HCT116 (cell line): ENCODE measurements around the gene KCTD17. TPM values are rescaled to one million over a fixed set of nuclear protein-coding genes. Genes with fewer than 3 reads are reported as not detected.

Source experiments
- ATAC-seq: fragments of 200-7000 bp; cut with Tn5 transposase; 2 replicates; pipeline ENCODE4 v1.9.1; 2020; ENCODE audit warnings: mild to moderate bottlenecking, moderate library complexity
- BruUV-seq: library from RNA; stranded (reverse); fragments of 400-500 nt; replicated peaks from 2 replicates; lab custom pipeline; 2021; lab: Mats Ljungman, UMichigan
- CTCF ChIA-PET: fragments of 300-600 bp; sonication (Branson Sonifier 250); formaldehyde crosslinking; loops from one replicate; lab custom pipeline; 2021; ENCODE audit warnings: antibody characterized with exemption; lab: Charles Lee
- POLR2A ChIA-PET: fragments of 300-600, 350-600 bp; sonication (Branson Sonifier 250); formaldehyde crosslinking; loops from one replicate; lab custom pipeline; 2021; ENCODE audit warnings: antibody characterized with exemption; lab: Charles Lee
- RAD21 ChIA-PET, 2 experiments: fragments of 300-600 bp; sonication (Branson Sonifier 250); formaldehyde crosslinking; loops; one replicate each; lab custom pipeline; 2023; ENCODE audit warnings: low total read pairs in 2 of 2; ENCODE audit not compliant: uncharacterized antibody in 2 of 2, unreplicated experiment in 2 of 2, low non-redundant PET in 1 of 2; lab: Charles Lee
- DNase-seq: peaks from one replicate; pipeline ENCODE4 v3.0.0-alpha.2; 2010; ENCODE audit warnings: low read depth, low spot score
- H2AFZ ChIP-seq: fragments of 200-600 bp; shearing (Covaris generic), sonication (generic); 2 replicates; pipeline ENCODE4 v1.6.1; 2017; ENCODE audit warnings: low read depth, mixed run types, mixed read lengths, antibody characterized with exemption, low read length; ENCODE audit not compliant: poor library complexity, severe bottlenecking
- H3K27ac ChIP-seq: 2 replicates; pipeline ENCODE4 v1.5.1; 2012; ENCODE audit warnings: low read depth, low read length
- H3K27me3 ChIP-seq: fragments of 200-600 bp; sonication (generic); 2 replicates; pipeline ENCODE4 v1.6.1; 2016; ENCODE audit warnings: mixed run types, low read length, mixed read lengths; ENCODE audit not compliant: insufficient read depth
- H3K36me3 ChIP-seq, 2 experiments: fragments of 200-500 bp in 1 of 2; fragments of 200-600 bp in 1 of 2; sonication (Bioruptor generic) in 1 of 2; sonication (generic) in 1 of 2; 2 replicates each; pipeline versions ENCODE4 v1.5.1 to v1.6.1; 2014 to 2016; ENCODE audit warnings: low read length in 2 of 2, inconsistent platforms in 1 of 2, mixed read lengths in 1 of 2, mixed run types in 1 of 2; ENCODE audit not compliant: insufficient read depth in 2 of 2, control insufficient read depth in 1 of 2
- H3K4me1 ChIP-seq, 2 experiments: fragments of 200-600 bp in 1 of 2; sonication (generic) in 1 of 2; 2 replicates each; pipeline versions ENCODE4 v1.5.1 to v1.6.1; 2012 to 2017; ENCODE audit warnings: low read length in 2 of 2, inconsistent platforms in 1 of 2, mild to moderate bottlenecking in 1 of 2, mixed read lengths in 1 of 2, mixed run types in 1 of 2, moderate library complexity in 1 of 2; ENCODE audit not compliant: insufficient read depth in 2 of 2, control insufficient read depth in 1 of 2
- H3K4me2 ChIP-seq: fragments of 200-600 bp; sonication (generic); 2 replicates; pipeline ENCODE4 v1.6.1; 2017; ENCODE audit warnings: mixed run types, low read length, mixed read lengths
- H3K4me3 ChIP-seq, 2 experiments: fragments of 200-600 bp in 1 of 2; sonication (generic) in 1 of 2; replicated peaks in 1 of 2; 2 replicates each; pipeline ENCODE4 v1.5.1; 2011 to 2016; ENCODE audit warnings: low read length in 2 of 2, control low read depth in 1 of 2, low read depth in 1 of 2, mild to moderate bottlenecking in 1 of 2, mixed read lengths in 1 of 2, mixed run types in 1 of 2
- H3K79me2 ChIP-seq: fragments of 200-600 bp; sonication (generic); 2 replicates; pipeline ENCODE4 v1.6.1; 2017; ENCODE audit warnings: mild to moderate bottlenecking, mixed run types, low read length, moderate library complexity, mixed read lengths; ENCODE audit not compliant: insufficient read depth
- H3K9ac ChIP-seq: fragments of 200-600 bp; sonication (generic); 2 replicates; pipeline ENCODE4 v1.6.1; 2016; ENCODE audit warnings: low read length, mixed read lengths
- H3K9me2 ChIP-seq: fragments of 200-600 bp; sonication (generic), shearing (Covaris generic); 2 replicates; pipeline ENCODE4 v1.6.1; 2017; ENCODE audit warnings: mixed run types, mild to moderate bottlenecking, moderate library complexity; ENCODE audit not compliant: insufficient read depth
- H3K9me3 ChIP-seq, 2 experiments: fragments of 200-500 bp in 1 of 2; fragments of 200-600 bp in 1 of 2; sonication (Bioruptor generic) in 1 of 2; sonication (generic) in 1 of 2; 2 replicates each; pipeline ENCODE4 v1.6.1; 2014 to 2017; ENCODE audit warnings: low read length in 2 of 2, mixed read lengths in 2 of 2, inconsistent platforms in 1 of 2, low read depth in 1 of 2, mild to moderate bottlenecking in 1 of 2, mixed run types in 1 of 2, moderate library complexity in 1 of 2; ENCODE audit not compliant: control insufficient read depth in 1 of 2, insufficient read depth in 1 of 2
- H4K20me1 ChIP-seq: fragments of 200-600 bp; sonication (generic), shearing (Covaris generic); 2 replicates; pipeline ENCODE4 v1.6.1; 2017; ENCODE audit warnings: mixed run types, mild to moderate bottlenecking, moderate library complexity; ENCODE audit not compliant: insufficient read depth
- CEBPB ChIP-seq: IDR thresholded peaks from 2 replicates; pipeline ENCODE4 v1.6.1; 2012; ENCODE audit warnings: low read depth
- ELF1 ChIP-seq: IDR thresholded peaks from 2 replicates; pipeline ENCODE4 v1.6.1; 2012; ENCODE audit warnings: low read depth, borderline replicate concordance
- EZH2 ChIP-seq: fragments of 200-600 bp; sonication (generic); IDR thresholded peaks from 2 replicates; pipeline ENCODE4 v1.6.1; 2017; ENCODE audit warnings: antibody characterized with exemption, mixed run types
- EZH2phosphoT487 ChIP-seq: fragments of 200-600 bp; IDR thresholded peaks from 2 replicates; pipeline ENCODE4 v1.6.1; 2018; ENCODE audit warnings: antibody characterized with exemption, borderline replicate concordance
- FOSL1 ChIP-seq: IDR thresholded peaks from 2 replicates; pipeline ENCODE4 v1.6.1; 2012; ENCODE audit warnings: low read depth
- JUND ChIP-seq: IDR thresholded peaks from 2 replicates; pipeline ENCODE4 v1.6.1; 2012
- POLR2A ChIP-seq: IDR thresholded peaks from 2 replicates; pipeline ENCODE4 v1.7.0; 2011; ENCODE audit warnings: borderline replicate concordance; ENCODE audit not compliant: insufficient read depth, insufficient read length; ENCODE audit errors: extremely low read depth
- POLR2AphosphoS5 ChIP-seq: IDR thresholded peaks from 2 replicates; pipeline ENCODE4 v1.6.1; 2011; ENCODE audit warnings: mild to moderate bottlenecking, low read depth, low read length, moderate library complexity
- RAD21 ChIP-seq: IDR thresholded peaks from 2 replicates; pipeline ENCODE4 v1.6.1; 2012; ENCODE audit warnings: low read depth, mild to moderate bottlenecking
- SP1 ChIP-seq: IDR thresholded peaks from 2 replicates; pipeline ENCODE4 v1.6.1; 2012; ENCODE audit warnings: low read depth
- SRF ChIP-seq: IDR thresholded peaks from 2 replicates; pipeline ENCODE4 v1.6.1; 2012; ENCODE audit warnings: low read depth
- TCF7L2 ChIP-seq: IDR thresholded peaks from 2 replicates; pipeline ENCODE4 v1.7.0; 2011; ENCODE audit warnings: borderline replicate concordance, inconsistent platforms; ENCODE audit not compliant: insufficient read depth, insufficient read length; ENCODE audit errors: extremely low read depth
- YY1 ChIP-seq: IDR thresholded peaks from 2 replicates; pipeline ENCODE4 v1.6.1; 2011; ENCODE audit warnings: low read length, low read depth, moderate library complexity, mild to moderate bottlenecking; ENCODE audit not compliant: insufficient replicate concordance; ENCODE audit errors: extremely low read depth
- ZFX ChIP-seq: fragments of 450-650 bp; IDR thresholded peaks from 2 replicates; pipeline ENCODE4 v1.6.1; 2017
- ZNF274 ChIP-seq: fragments of 200-500 bp; sonication (Bioruptor generic); IDR thresholded peaks from 2 replicates; pipeline ENCODE4 v1.6.1; 2014; ENCODE audit warnings: mild to moderate bottlenecking, low read depth, low read length, inconsistent platforms
- intact Hi-C: fragments of 100-400 bp; cut with micrococcal nuclease; formaldehyde crosslinking; loops from 2 replicates; pipeline ENCODE4 v1.10.0; 2022
- total RNA-seq: library from RNA; stranded (reverse); gene quantifications from one replicate; pipeline ENCODE4 v1.2.1, GENCODE V29; 2021; ENCODE audit not compliant: unreplicated experiment
- TF ChIP-seq, protein P1 (sequence below): IDR thresholded peaks from 2 replicates; pipeline ENCODE4 v1.6.1; 2012
- TF ChIP-seq, protein P2 (sequence below), 3 experiments: fragments of 200-600 bp in 1 of 3; sonication (generic) in 1 of 3; IDR thresholded peaks in 2 of 3; conservative IDR thresholded peaks in 1 of 3; 2 replicates each; pipeline ENCODE4 v1.5.1; 2012 to 2017; ENCODE audit warnings: low read depth in 2 of 3, low read length in 2 of 3, antibody characterized with exemption in 1 of 3, borderline replicate concordance in 1 of 3, control low read depth in 1 of 3, mild to moderate bottlenecking in 1 of 3, mixed read lengths in 1 of 3, mixed run types in 1 of 3, moderate library complexity in 1 of 3; ENCODE audit not compliant: insufficient read depth in 1 of 3
- TF ChIP-seq, protein P3 (sequence below): IDR thresholded peaks from 2 replicates; pipeline ENCODE4 v1.6.1; 2011; ENCODE audit warnings: mild to moderate bottlenecking, low read length, moderate library complexity; ENCODE audit not compliant: insufficient replicate concordance; ENCODE audit errors: extremely low read depth

KCTD17 gene
- total RNA-seq, 1 experiment from 2014 or later = 23.4 TPM

DNA sequence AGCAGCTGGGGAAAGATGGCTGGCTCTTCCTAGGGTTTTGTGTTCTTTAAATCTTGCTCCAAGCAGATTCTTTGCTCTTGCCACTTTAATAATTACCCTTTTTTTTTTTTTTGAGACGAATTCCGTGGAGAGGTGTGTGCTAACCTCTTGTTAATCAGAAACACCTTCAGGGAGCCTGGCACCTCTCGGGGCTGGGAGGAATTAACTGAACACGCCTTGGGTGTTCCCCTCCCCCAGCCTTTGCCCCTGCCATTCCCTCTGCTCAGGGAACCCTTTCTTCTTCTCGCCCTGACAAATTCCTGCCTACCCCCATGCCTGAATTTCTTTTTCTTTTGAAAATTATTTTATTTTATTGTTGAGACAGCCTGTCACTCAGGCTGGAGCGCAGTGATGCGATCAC is 40.5 kb downstream of the KCTD17 start:
- Histone ChIP-seq H2AFZ (no peak overlapping the region), H3K4me3 (no peak overlapping the region), H3K27me3 (no peaks in the 10 kb centered on the region; the same call in 1 of the 2 replicates), H3K9me3 (no peaks in the 10 kb centered on the region), H3K9ac (no peak overlapping the region), H3K79me2 (no peaks in the 10 kb centered on the region), H3K4me2 (no peak overlapping the region), H4K20me1 (no peaks in the 10 kb centered on the region), H3K4me1 (peaks cover 11 to 27% of the 10 kb centered on the region in 2 experiments), H3K9me2 (no peaks in the 10 kb centered on the region), H3K36me3 (no peaks in the 10 kb centered on the region), H3K27ac (no peak overlapping the region)
- ATAC-seq (no peak), DNase-seq (no peak)
- ChIA-PET CTCF (no interaction called here), POLR2A (no interaction called here), RAD21 (no interaction called here)
- BruUV-seq = no TSS peak
- intact Hi-C loops = no loop called here
- TF ChIP-seq EZH2 (no peak), SRF (no peak), POLR2AphosphoS5 (no peak), FOSL1 (no peak), ZNF274 (no peak), RAD21 (no peak)

DNA sequence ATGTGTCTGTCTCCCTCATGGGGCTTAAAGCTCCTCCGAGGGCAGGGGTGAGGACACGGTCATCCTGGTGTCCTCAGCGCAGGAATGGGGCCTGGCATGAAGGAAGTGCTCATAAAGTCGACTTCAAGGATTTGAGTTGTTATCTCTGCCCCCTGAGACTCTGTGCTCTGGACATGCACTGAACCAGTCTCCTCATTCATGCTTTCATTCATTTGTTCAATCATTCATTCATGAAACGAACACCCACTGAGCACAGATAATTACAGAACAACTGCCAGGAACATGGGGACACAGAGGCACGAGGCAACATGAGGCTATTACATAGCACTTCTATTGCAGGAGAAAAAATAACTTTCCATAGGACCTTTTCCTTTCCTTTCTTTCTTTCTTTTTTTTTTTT is 41.5 kb downstream of the KCTD17 start:
- intact Hi-C loops = no loop called here

More for the DNA sequence above, 41.5 kb downstream of the KCTD17 start:
- TF ChIP-seq JUND (no peak), SP1 (no peak), RAD21 (no peak), SRF (no peak), ZFX (no peak), POLR2A (no peak), ELF1 (no peak), TCF7L2 (no peak), YY1 (no peak), EZH2phosphoT487 (no peak), EZH2 (no peak), CEBPB (no peak)
- TF ChIP-seq, protein P1, sequence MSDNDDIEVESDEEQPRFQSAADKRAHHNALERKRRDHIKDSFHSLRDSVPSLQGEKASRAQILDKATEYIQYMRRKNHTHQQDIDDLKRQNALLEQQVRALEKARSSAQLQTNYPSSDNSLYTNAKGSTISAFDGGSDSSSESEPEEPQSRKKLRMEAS = no peak
- TF ChIP-seq, protein P2, sequence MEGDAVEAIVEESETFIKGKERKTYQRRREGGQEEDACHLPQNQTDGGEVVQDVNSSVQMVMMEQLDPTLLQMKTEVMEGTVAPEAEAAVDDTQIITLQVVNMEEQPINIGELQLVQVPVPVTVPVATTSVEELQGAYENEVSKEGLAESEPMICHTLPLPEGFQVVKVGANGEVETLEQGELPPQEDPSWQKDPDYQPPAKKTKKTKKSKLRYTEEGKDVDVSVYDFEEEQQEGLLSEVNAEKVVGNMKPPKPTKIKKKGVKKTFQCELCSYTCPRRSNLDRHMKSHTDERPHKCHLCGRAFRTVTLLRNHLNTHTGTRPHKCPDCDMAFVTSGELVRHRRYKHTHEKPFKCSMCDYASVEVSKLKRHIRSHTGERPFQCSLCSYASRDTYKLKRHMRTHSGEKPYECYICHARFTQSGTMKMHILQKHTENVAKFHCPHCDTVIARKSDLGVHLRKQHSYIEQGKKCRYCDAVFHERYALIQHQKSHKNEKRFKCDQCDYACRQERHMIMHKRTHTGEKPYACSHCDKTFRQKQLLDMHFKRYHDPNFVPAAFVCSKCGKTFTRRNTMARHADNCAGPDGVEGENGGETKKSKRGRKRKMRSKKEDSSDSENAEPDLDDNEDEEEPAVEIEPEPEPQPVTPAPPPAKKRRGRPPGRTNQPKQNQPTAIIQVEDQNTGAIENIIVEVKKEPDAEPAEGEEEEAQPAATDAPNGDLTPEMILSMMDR (IDR thresholded peaks at IDR 0.05 in 2 of 3, conservative IDR thresholded peaks at IDR 0.05 in 1 of 3; ENCODE audit: borderline replicate concordance in 1 of 3, insufficient read depth in 1 of 3, low read depth in 2 of 3, low read length in 2 of 3) = no peak
- TF ChIP-seq, protein P3, sequence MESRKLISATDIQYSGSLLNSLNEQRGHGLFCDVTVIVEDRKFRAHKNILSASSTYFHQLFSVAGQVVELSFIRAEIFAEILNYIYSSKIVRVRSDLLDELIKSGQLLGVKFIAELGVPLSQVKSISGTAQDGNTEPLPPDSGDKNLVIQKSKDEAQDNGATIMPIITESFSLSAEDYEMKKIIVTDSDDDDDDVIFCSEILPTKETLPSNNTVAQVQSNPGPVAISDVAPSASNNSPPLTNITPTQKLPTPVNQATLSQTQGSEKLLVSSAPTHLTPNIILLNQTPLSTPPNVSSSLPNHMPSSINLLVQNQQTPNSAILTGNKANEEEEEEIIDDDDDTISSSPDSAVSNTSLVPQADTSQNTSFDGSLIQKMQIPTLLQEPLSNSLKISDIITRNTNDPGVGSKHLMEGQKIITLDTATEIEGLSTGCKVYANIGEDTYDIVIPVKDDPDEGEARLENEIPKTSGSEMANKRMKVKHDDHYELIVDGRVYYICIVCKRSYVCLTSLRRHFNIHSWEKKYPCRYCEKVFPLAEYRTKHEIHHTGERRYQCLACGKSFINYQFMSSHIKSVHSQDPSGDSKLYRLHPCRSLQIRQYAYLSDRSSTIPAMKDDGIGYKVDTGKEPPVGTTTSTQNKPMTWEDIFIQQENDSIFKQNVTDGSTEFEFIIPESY = no peak
- H3K36me3 ChIP-seq = no peaks in the 10 kb centered on the region
- no peak overlapping the region for H3K27ac ChIP-seq
- H3K27me3 ChIP-seq = no peaks in the 10 kb centered on the region; the same call in 1 of the 2 replicates
- no peak for ATAC-seq
- no peak for DNase-seq
- no peak overlapping the region for H3K4me2 ChIP-seq
- H3K4me3 ChIP-seq = no peak overlapping the region
- RAD21 ChIA-PET = no interaction called here
- no peaks in the 10 kb centered on the region for H3K9me2 ChIP-seq
- peaks cover 6 to 17% of the 10 kb centered on the region in 2 experiments for H3K4me1 ChIP-seq
- H4K20me1 ChIP-seq = no peaks in the 10 kb centered on the region
- no peaks in the 10 kb centered on the region for H3K79me2 ChIP-seq
- CTCF ChIA-PET = no interaction called here
- H3K9me3 ChIP-seq = no peaks in the 10 kb centered on the region
- no TSS peak for BruUV-seq
- POLR2A ChIA-PET = no interaction called here
- H2AFZ ChIP-seq = no peak overlapping the region
- H3K9ac ChIP-seq = no peak overlapping the region
